Esophagus (tissue), 2 donors: ENCODE measurements around the gene BMF. TPM values are rescaled to one million over a fixed set of nuclear protein-coding genes. Genes with fewer than 3 reads are reported as not detected.

Source experiments
- H3K27ac ChIP-seq, 2 donors: one replicate each; pipeline ENCODE4 v1.5.1; 2013; ENCODE audit warnings: low read depth in 2 of 2, mild to moderate bottlenecking in 2 of 2, inconsistent platforms in 1 of 2, low read length in 1 of 2, moderate library complexity in 1 of 2
- H3K27me3 ChIP-seq, 2 donors: one replicate each; pipeline ENCODE4 v1.6.1; 2013; ENCODE audit warnings: low read length in 2 of 2, control low read depth in 1 of 2, mild to moderate bottlenecking in 1 of 2; ENCODE audit not compliant: insufficient read depth in 2 of 2, control insufficient read depth in 1 of 2
- H3K36me3 ChIP-seq, 2 donors: one replicate each; pipeline ENCODE4 v1.6.1; 2013; ENCODE audit warnings: low read length in 1 of 2; ENCODE audit not compliant: control insufficient read depth in 2 of 2, insufficient read depth in 2 of 2
- H3K4me1 ChIP-seq, 2 donors: one replicate each; pipeline ENCODE4 v1.6.1; 2013; ENCODE audit warnings: low read length in 1 of 2; ENCODE audit not compliant: control insufficient read depth in 2 of 2, insufficient read depth in 2 of 2
- H3K4me3 ChIP-seq, 2 donors: one replicate each; pipeline ENCODE4 v1.5.1; 2013; ENCODE audit warnings: low read length in 2 of 2, mild to moderate bottlenecking in 2 of 2, low read depth in 1 of 2, moderate library complexity in 1 of 2
- H3K9me3 ChIP-seq, 2 donors: one replicate each; pipeline ENCODE4 v1.6.1; 2013; ENCODE audit warnings: mild to moderate bottlenecking in 2 of 2, low read depth in 1 of 2, low read length in 1 of 2, moderate library complexity in 1 of 2; ENCODE audit not compliant: control insufficient read depth in 2 of 2, insufficient read depth in 1 of 2
- WGBS, 2 donors: extraction: QIAGEN DNeasy Blood & Tissue Kit; methylation state at CpG; one replicate each; pipeline ENCODE4 v1.1.7; 2013; 5-methylcytosine and 5-hydroxymethylcytosine counted together
- polyA plus RNA-seq, 2 donors: library from polyadenylated mRNA; stranded (reverse); fragments of 200-250 nt; gene quantifications; one replicate each; pipeline ENCODE4 v1.2.3, GENCODE V29; 2013
- donor health status: healthy with polysubstance abuse.
- donor health status: Bipolar disorder and iron deficiency.

The BMF gene
- polyA plus RNA-seq, 2 donors, result 1.0 to 1.2 TPM

GRCh38 chr15:40104865-40105516 lies 3.7 kb downstream of the BMF start:
- Histone ChIP-seq H3K27me3 (no peaks in the 10 kb centered on the region), H3K27ac (peak overlapping the region; percentile 67 to 75), H3K9me3 (no peaks in the 10 kb centered on the region), H3K4me1 (peaks cover 17 to 57% of the 10 kb centered on the region in 2 donors), H3K36me3 (no peaks in the 10 kb centered on the region), H3K4me3 (no peak overlapping the region)
- 2 to 6% methylated on average over 16 of the region's 16 CpGs for WGBS, 2 donors

- no peak overlapping the region for H3K4me3 ChIP-seq
- H3K36me3 ChIP-seq, result no peaks in the 10 kb centered on the region
- no peaks in the 10 kb centered on the region for H3K9me3 ChIP-seq
- no peaks in the 10 kb centered on the region for H3K27me3 ChIP-seq
- peaks cover 15 to 58% of the 10 kb centered on the region in 2 donors for H3K4me1 ChIP-seq
- WGBS, 2 donors, result 28 to 42% methylated on average over 8 of the region's 8 CpGs
- peak overlapping the region; percentile 67 to 75 for H3K27ac ChIP-seq
These were observed 4.3 kb downstream of the BMF start for GRCh38 chr15:40104296-40104864.

- no peak overlapping the region for H3K4me3 ChIP-seq
- 39 to 46% methylated on average over 7 of the region's 7 CpGs for WGBS, 2 donors
- H3K36me3 ChIP-seq, result no peaks in the 10 kb centered on the region
- no peaks in the 10 kb centered on the region for H3K9me3 ChIP-seq
- no peaks in the 10 kb centered on the region for H3K27me3 ChIP-seq
- H3K4me1 ChIP-seq, result peaks cover 15 to 60% of the 10 kb centered on the region in 2 donors
- H3K27ac ChIP-seq, result peak overlapping the region; percentile 75 to 81
These were observed 4.8 kb downstream of the BMF start for GRCh38 chr15:40103864-40104271.

- peaks cover 19 to 65% of the 10 kb centered on the region in 2 donors for H3K4me1 ChIP-seq
- no peaks in the 10 kb centered on the region for H3K27me3 ChIP-seq
- no peak overlapping the region for H3K4me3 ChIP-seq
- H3K36me3 ChIP-seq, result no peaks in the 10 kb centered on the region
- H3K27ac ChIP-seq, result peak overlapping the region; percentile 75 to 81
- WGBS, 2 donors, result 18 to 34% methylated on average over 29 of the region's 29 CpGs
- no peaks in the 10 kb centered on the region for H3K9me3 ChIP-seq
These were observed 5.5 kb downstream of the BMF start for GRCh38 chr15:40102897-40103858.

- Histone ChIP-seq H3K27ac (peak overlapping the region in 1 of 2 donors; percentile 40), H3K9me3 (no peaks in the 10 kb centered on the region), H3K4me1 (peaks cover 19 to 58% of the 10 kb centered on the region in 2 donors), H3K4me3 (no peak overlapping the region), H3K36me3 (no peaks in the 10 kb centered on the region), H3K27me3 (no peaks in the 10 kb centered on the region)
- 52 to 64% methylated on average over 6 of the region's 6 CpGs for WGBS, 2 donors
These were observed 7.5 kb downstream of the BMF start for GRCh38 chr15:40100947-40101905.

GRCh38 chr15:40100123-40100946 lies 8.3 kb downstream of the BMF start:
- Histone ChIP-seq H3K36me3 (no peaks in the 10 kb centered on the region), H3K27ac (no peak overlapping the region), H3K9me3 (no peaks in the 10 kb centered on the region), H3K4me1 (peaks cover 12 to 51% of the 10 kb centered on the region in 2 donors), H3K4me3 (no peak overlapping the region), H3K27me3 (no peaks in the 10 kb centered on the region)
- 62 to 76% methylated on average over 13 of the region's 13 CpGs for whole genome bisulfite sequencing, 2 donors

GRCh38 chr15:40098489-40099261 lies 10.0 kb downstream of the BMF start:
- no peak overlapping the region for H3K4me3 ChIP-seq
- H3K9me3 ChIP-seq, result no peaks in the 10 kb centered on the region
- peak overlapping the region; percentile 80 to 88 for H3K27ac ChIP-seq
- 6 to 7% methylated on average over 12 of the region's 12 CpGs for WGBS, 2 donors
- peaks cover 8 to 42% of the 10 kb centered on the region in 2 donors for H3K4me1 ChIP-seq
- no peaks in the 10 kb centered on the region for H3K36me3 ChIP-seq
- H3K27me3 ChIP-seq, result no peaks in the 10 kb centered on the region

- Histone ChIP-seq H3K36me3 (no peaks in the 10 kb centered on the region), H3K4me3 (no peak overlapping the region), H3K27ac (peak overlapping the region; percentile 80 to 88), H3K9me3 (no peaks in the 10 kb centered on the region), H3K27me3 (no peaks in the 10 kb centered on the region), H3K4me1 (peaks cover 8 to 42% of the 10 kb centered on the region in 2 donors)
- 51 to 55% methylated on average over 10 of the region's 10 CpGs for WGBS, 2 donors
These were observed 10.7 kb downstream of the BMF start for GRCh38 chr15:40097968-40098476.
